ENCODE measurements around the gene CEP350. TPM values are rescaled to one million over a fixed set of nuclear protein-coding genes. Genes with fewer than 3 reads are reported as not detected.
"Not testable (repeated sequence)": the region's sequence is repeated elsewhere in the genome, so short reads cannot be mapped to it uniquely, and the experiment has no call there.

The CEP350 gene
- total and polyA plus RNA-seq, 2 experiments from 2014 or later, result 19.0 to 72.6 TPM

GRCh38 chr1:180002437-180002836, 47.8 kb downstream of the CEP350 start:
- no peaks in the 10 kb centered on the region for H4K20me1 ChIP-seq (ENCODE audit: insufficient read depth, poor library complexity, severe bottlenecking)
- no peak for TF ChIP-seq EZH2 (IDR thresholded peaks at IDR 0.05; ENCODE audit: borderline replicate concordance)
- no peak for TF ChIP-seq EZH2phosphoT487 (IDR thresholded peaks at IDR 0.05; ENCODE audit: low read depth, severe bottlenecking, unreplicated experiment)
- TF ChIP-seq CTCF (IDR thresholded peaks at IDR 0.05; ENCODE audit: poor library complexity), result no peak
- H3K27me3 ChIP-seq, result no peaks in the 10 kb centered on the region
- H3K4me2 ChIP-seq, result no peak overlapping the region
- H3K9me2 ChIP-seq (replicated peaks; ENCODE audit: insufficient read depth), result no peaks in the 10 kb centered on the region
- peaks cover 5% of the 10 kb centered on the region for H3K79me2 ChIP-seq
- no peaks in the 10 kb centered on the region for H3K9me3 ChIP-seq (ENCODE audit: low read depth)
- H2AFZ ChIP-seq, result no peak overlapping the region
- no peak overlapping the region for H3K27ac ChIP-seq
- no peak for DNase-seq (ENCODE audit: low spot score)
- H3K36me3 ChIP-seq (replicated peaks; ENCODE audit: insufficient read depth, low read depth), result no peaks in the 10 kb centered on the region
- H3K4me1 ChIP-seq (ENCODE audit: insufficient read depth), result no peaks in the 10 kb centered on the region
- H3K4me3 ChIP-seq, result no peak overlapping the region

- Histone ChIP-seq H3K36me3 (replicated peaks; ENCODE audit: insufficient read depth, low read depth) (no peaks in the 10 kb centered on the region), H3K9me3 (ENCODE audit: low read depth) (no peaks in the 10 kb centered on the region)
Measured at GRCh38 chr1:180003026-180003695, 48.6 kb downstream of the CEP350 start.

GRCh38 chr1:180006762-180007161, 52.2 kb downstream of the CEP350 start:
- DNase-seq (ENCODE audit: low spot score); H2AFZ ChIP-seq; H3K27me3 ChIP-seq; H3K4me2 ChIP-seq; H4K20me1 ChIP-seq (ENCODE audit: insufficient read depth, poor library complexity, severe bottlenecking); H3K9me3 ChIP-seq (ENCODE audit: low read depth); H3K9me2 ChIP-seq (replicated peaks; ENCODE audit: insufficient read depth); H3K4me3 ChIP-seq; H3K36me3 ChIP-seq (replicated peaks; ENCODE audit: insufficient read depth, low read depth); H3K4me1 ChIP-seq (ENCODE audit: insufficient read depth); H3K27ac ChIP-seq: not testable (repeated sequence)
- peaks cover 12% of the 10 kb centered on the region for H3K79me2 ChIP-seq
- 94% methylated on average over 1 of the region's 1 CpG for WGBS (ENCODE audit: low lambda C conversion rate, missing lambda C conversion rate)

More at GRCh38 chr1:180003026-180003695, 48.6 kb downstream of the CEP350 start:
- Histone ChIP-seq H3K9me2 (replicated peaks; ENCODE audit: insufficient read depth) (no peaks in the 10 kb centered on the region), H3K4me3 (no peak overlapping the region), H3K4me2 (no peak overlapping the region), H3K4me1 (ENCODE audit: insufficient read depth) (no peaks in the 10 kb centered on the region), H3K27ac (no peak overlapping the region), H2AFZ (no peak overlapping the region), H3K27me3 (no peaks in the 10 kb centered on the region), H3K79me2 (peaks cover 8% of the 10 kb centered on the region), H4K20me1 (ENCODE audit: insufficient read depth, poor library complexity, severe bottlenecking) (no peaks in the 10 kb centered on the region)
- WGBS (ENCODE audit: low lambda C conversion rate, missing lambda C conversion rate), result 95% methylated on average over 3 of the region's 3 CpGs
- DNase-seq (ENCODE audit: low spot score), result no peak
- TF ChIP-seq EZH2phosphoT487 (IDR thresholded peaks at IDR 0.05; ENCODE audit: low read depth, severe bottlenecking, unreplicated experiment), result no peak
- no peak for TF ChIP-seq CTCF (IDR thresholded peaks at IDR 0.05; ENCODE audit: poor library complexity)
- no peak for TF ChIP-seq EZH2 (IDR thresholded peaks at IDR 0.05; ENCODE audit: borderline replicate concordance)

- Histone ChIP-seq H4K20me1 (ENCODE audit: insufficient read depth, poor library complexity, severe bottlenecking) (no peaks in the 10 kb centered on the region), H3K9me2 (replicated peaks; ENCODE audit: insufficient read depth) (no peaks in the 10 kb centered on the region), H3K79me2 (no peaks in the 10 kb centered on the region), H3K9me3 (ENCODE audit: low read depth) (no peaks in the 10 kb centered on the region), H3K4me2 (no peak overlapping the region), H3K4me3 (no peak overlapping the region), H2AFZ (no peak overlapping the region), H3K27ac (no peak overlapping the region), H3K27me3 (no peaks in the 10 kb centered on the region), H3K36me3 (replicated peaks; ENCODE audit: insufficient read depth, low read depth) (no peaks in the 10 kb centered on the region), H3K4me1 (ENCODE audit: insufficient read depth) (no peaks in the 10 kb centered on the region)
- DNase-seq (ENCODE audit: low spot score), result no peak
- TF ChIP-seq CTCF (IDR thresholded peaks at IDR 0.05; ENCODE audit: poor library complexity), result no peak
- TF ChIP-seq EZH2 (IDR thresholded peaks at IDR 0.05; ENCODE audit: borderline replicate concordance), result no peak
- TF ChIP-seq EZH2phosphoT487 (IDR thresholded peaks at IDR 0.05; ENCODE audit: low read depth, severe bottlenecking, unreplicated experiment), result no peak
- WGBS (ENCODE audit: low lambda C conversion rate, missing lambda C conversion rate), result 97% methylated on average over 1 of the region's 1 CpG
Measured at GRCh38 chr1:180020017-180020416, 65.4 kb downstream of the CEP350 start.
